ENCODE measurements around the gene FKBP2.

FKBP2 gene

GRCh38 chr11:64219354-64219684, 21.6 kb upstream of the FKBP2 start:
- DNase-seq (ENCODE audit: insufficient read length, low spot score) = no peak
- no peak for TF ChIP-seq CTCF (IDR thresholded peaks at IDR 0.05; ENCODE audit: insufficient read depth, missing control alignments)
- FAIRE-seq = no peak

GRCh38 chr11:64219755-64220154, 21.1 kb upstream of the FKBP2 start:
- no peak for DNase-seq (ENCODE audit: insufficient read length, low spot score)
- FAIRE-seq = no peak
- TF ChIP-seq CTCF (IDR thresholded peaks at IDR 0.05; ENCODE audit: insufficient read depth, missing control alignments) = no peak

- FAIRE-seq (no peak), DNase-seq (ENCODE audit: insufficient read length, low spot score) (no peak)
- TF ChIP-seq CTCF (IDR thresholded peaks at IDR 0.05; ENCODE audit: insufficient read depth, missing control alignments) = no peak
These were observed 20.6 kb upstream of the FKBP2 start for GRCh38 chr11:64220271-64220670.

GRCh38 chr11:64220798-64221197, 20.1 kb upstream of the FKBP2 start:
- FAIRE-seq (no peak), DNase-seq (ENCODE audit: insufficient read length, low spot score) (no peak)
- no peak for TF ChIP-seq CTCF (IDR thresholded peaks at IDR 0.05; ENCODE audit: insufficient read depth, missing control alignments)

GRCh38 chr11:64222651-64223000, 18.3 kb upstream of the FKBP2 start:
- FAIRE-seq (no peak), DNase-seq (ENCODE audit: insufficient read length, low spot score) (no peak)
- no peak for TF ChIP-seq CTCF (IDR thresholded peaks at IDR 0.05; ENCODE audit: insufficient read depth, missing control alignments)

GRCh38 chr11:64223001-64223651, 17.8 kb upstream of the FKBP2 start:
- FAIRE-seq = no peak
- no peak for TF ChIP-seq CTCF (IDR thresholded peaks at IDR 0.05; ENCODE audit: insufficient read depth, missing control alignments)
- no peak for DNase-seq (ENCODE audit: insufficient read length, low spot score)

- TF ChIP-seq CTCF (IDR thresholded peaks at IDR 0.05; ENCODE audit: insufficient read depth, missing control alignments) = no peak
- DNase-seq (ENCODE audit: insufficient read length, low spot score) (no peak), FAIRE-seq (no peak)
These were observed 16.6 kb upstream of the FKBP2 start for GRCh38 chr11:64224151-64224890.

Measured in D721Med (cell line).